ENCODE results near the gene IGFL3.
"Not testable (repeated sequence)": the region's sequence is repeated elsewhere in the genome, so short reads cannot be mapped to it uniquely, and the experiment has no call there.

Gene IGFL3

DNA sequence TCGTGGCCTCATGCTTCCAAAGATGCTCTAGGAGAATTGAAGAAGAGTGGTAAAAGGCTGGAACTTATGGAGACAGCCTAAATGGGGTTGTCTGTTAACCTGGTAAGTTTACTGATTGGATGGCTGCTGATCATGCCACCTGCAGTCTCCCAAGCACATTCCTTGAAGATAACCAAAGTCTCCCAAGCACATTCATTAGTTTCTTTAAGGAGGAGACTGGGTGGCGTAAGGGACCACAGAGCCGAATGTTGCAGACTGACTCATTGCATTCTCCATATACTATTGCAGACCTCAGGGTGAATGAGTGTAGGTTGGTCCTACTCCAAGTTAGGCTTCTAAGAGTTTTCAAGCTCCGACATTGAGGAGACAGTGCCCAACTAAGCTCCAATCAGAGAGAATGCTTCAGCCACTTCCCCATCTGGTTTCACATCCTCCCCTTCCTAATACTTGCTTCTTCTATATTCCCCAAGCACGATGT lies at the start of gene IGFL3:
IGFL3 (minus strand) TSS at position 51 of the 478 bp plus-strand sequence; CDS start at position 12, 39 bp downstream.
- no peak for DNase-seq

DNA sequence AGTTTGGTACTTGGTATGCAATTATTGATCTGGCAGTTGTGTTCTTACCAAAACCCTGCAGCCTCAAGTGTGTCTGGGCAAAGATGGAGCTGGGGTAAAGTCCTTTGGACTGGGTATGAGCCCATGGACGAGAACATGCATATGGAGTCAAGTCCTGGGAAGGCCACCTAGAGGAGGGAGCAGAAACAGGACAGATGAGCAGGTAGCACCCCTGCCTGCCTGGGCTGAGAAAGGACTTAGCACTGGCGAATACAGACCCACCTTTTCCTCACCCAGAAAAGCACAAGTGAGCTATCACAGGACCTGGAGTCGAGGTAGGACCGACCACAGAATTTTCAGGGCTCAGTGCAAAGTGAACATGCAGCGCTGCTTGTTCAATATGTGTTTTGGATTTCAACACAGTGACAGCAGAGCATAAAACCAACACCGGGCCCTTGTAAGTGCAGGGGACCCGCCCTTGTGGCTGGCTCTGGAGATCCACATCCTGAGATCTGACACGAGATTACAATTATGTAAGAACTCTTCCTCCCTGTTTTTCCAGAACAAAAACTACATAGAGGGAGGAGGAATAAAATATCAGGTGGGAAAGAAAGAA lies 49.5 kb upstream of the IGFL3 start:
- no peak for DNase-seq

- no peak for DNase-seq
Observed at GRCh38 chr19:46162731-46163130, 38.2 kb upstream of the IGFL3 start.

GRCh38 chr19:46161642-46162257 lies 37.3 kb upstream of the IGFL3 start:
- not testable (repeated sequence) for DNase-seq

DNA sequence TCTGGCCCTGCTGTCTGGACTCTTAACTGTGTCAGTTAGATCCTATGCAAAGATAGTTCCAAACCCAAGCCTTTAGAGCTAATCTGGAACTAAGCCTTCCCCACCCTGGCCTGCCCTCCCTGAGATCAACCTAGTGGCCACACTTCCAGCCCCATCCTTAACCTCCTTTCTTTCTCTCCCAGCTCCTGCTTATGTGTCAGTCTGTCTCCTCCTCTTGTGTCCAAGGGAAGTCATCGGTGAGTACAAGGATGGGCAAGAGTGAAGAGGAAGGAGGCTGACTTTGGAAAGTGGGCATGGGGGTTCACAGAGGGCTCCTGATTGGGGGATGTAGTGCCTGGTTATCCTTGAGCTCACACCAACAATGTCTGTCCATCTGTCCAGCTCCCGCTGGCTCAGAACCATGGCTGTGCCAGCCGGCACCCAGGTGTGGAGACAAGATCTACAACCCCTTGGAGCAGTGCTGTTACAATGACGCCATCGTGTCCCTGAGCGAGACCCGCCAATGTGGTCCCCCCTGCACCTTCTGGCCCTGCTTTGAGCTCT lies 35.8 kb upstream of the IGFL3 start:
- no peak for DNase-seq

GRCh38 chr19:46159418-46160232 lies 35.1 kb upstream of the IGFL3 start:
- DNase-seq, result no peak

DNA sequence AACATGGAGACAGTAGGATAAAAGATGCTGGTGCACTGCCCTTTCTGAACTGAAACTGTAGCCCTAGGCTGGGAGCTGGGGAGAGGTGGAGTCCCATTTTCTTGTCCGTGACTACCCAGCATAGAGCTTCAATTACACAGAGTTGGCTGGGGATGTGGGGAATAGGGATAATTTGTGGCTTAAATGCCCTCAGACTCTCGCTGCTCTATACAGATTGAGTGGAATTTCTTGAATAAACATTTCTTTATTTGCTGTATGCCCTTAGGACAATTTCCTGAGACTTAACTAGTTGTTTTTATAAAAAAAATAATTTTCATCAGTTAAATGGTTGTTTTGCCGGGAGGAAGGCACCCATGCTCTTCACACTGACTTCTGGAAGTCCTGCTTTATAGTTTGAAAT lies 30.7 kb upstream of the IGFL3 start:
- no peak for DNase-seq

DNA sequence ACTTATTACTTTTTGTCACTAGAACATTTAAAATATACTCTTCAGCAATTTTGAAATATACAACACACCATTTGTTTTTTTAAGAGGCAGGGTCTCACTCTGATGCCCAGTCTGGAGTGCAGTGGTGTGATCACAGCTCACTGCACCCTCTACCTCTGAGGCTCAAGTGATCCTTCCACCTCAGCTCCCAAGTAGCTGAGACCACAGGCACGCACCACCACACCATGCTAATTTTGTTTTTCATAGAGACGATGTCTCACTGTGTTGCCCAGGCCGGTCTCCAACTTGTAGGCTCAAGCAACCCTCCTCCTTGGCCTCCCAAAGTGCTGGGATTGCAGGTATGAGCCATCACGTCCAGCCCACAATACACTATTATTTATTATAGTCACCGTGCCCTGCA lies 26.1 kb upstream of the IGFL3 start:
- no peak for DNase-seq

DNA sequence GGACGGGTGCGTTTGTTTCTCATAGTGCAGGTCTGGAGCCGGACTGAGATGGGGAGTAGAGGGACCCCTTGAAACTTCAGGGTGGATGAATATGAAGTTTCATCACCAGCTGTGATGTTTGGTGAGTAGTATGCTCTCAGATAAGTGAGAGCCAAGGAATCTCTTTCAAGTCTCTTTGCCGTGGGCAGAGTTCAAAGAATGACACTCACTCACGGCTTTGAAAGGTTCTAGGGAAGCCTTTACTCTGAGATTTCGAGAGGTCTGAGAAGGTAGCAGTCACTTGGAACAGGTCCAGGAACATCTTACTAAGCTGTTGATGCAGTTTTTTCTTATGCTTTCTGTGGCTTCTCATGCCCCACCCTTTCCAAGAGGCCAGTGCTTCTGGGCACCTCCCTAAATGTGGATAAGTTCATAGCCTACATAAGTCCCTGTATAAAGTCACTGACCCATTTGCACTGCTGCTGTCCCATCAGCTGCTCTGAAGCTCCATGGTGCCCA lies 23.4 kb upstream of the IGFL3 start, which contains the start of gene IGFL2:
IGFL2 (plus strand) TSS at position 448 of the 498 bp plus-strand sequence; CDS start at position 489, 41 bp downstream.
- DNase-seq, result no peak

DNA sequence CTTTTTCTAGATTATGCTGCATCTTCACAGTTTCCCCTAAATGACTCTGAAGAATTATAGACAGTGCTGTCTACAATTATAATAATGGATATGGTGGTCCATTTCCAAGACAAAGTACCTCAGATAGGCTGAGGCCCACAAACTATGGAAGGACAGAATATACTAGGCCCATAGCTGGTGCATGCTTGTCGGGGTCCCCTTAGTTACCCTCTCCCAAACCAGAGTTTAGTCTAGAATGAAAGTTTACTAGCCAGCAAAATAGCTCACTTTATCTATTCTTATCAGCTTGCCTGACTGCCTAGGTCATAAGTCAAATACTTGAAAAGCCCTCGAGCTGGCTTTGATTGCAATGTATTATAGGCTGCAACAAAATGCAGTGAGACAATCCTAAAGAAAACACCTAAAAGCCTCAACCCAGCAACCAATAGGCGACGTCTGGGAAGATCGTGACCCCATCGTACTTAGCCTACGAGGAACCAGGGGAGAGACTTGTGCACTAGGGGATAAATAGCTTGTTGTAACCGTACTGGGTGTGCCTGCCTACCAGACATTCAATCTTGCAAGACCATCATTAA lies 22.8 kb upstream of the IGFL3 start:
- no peak for DNase-seq

GRCh38 chr19:46144756-46145155 lies 20.3 kb upstream of the IGFL3 start:
- DNase-seq, result no peak

- DNase-seq, result no peak
Observed at GRCh38 chr19:46142294-46142693, 17.8 kb upstream of the IGFL3 start.

DNA sequence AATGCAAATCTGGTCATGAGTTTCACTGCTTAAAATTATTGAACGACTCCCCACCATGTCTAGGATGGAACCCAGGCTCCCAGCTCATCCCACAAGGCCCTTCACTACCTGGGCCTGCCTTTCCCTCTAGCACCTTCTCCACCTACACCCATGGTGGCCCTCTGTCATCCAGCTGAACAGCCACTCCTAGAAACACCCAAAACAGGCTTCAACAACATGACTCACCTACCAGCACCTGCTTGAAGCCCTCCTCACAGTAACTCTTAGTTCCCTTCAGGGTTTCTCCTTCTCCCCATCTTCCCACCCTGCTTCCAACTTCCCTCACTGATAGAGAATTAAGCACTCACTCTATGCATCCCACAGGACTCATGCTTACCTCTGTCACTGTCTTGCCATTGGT lies 16.9 kb upstream of the IGFL3 start:
- DNase-seq, result no peak

DNA sequence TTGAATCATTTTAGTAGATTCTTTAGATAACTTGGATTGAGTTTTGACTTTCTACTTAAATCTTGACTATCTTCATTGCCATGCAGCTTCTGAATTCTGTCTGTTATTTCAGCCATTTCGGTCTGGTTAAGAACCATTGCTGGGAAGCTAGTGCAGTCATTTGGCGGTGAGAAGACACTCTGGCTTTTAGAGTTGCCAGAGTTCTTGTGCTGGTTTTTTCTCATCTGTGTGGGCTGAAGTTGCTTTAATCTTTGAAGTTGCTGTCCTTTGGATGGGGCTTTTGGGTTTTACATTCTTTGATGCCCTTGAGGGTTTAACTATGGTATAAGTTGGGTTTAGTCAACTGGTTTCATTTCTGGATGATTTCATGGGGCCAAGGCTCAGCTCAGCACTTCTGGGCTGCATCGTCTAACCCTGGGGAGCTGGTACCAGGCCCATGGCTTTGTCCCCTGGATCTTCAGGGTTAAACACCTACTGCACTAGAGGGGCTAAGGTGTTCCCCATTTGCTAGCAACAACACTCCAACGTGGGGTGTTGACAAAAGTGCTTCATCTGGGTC lies 13.5 kb upstream of the IGFL3 start:
- no peak for DNase-seq

GRCh38 chr19:46134527-46134926 lies 10.0 kb upstream of the IGFL3 start:
- DNase-seq, result no peak

DNA sequence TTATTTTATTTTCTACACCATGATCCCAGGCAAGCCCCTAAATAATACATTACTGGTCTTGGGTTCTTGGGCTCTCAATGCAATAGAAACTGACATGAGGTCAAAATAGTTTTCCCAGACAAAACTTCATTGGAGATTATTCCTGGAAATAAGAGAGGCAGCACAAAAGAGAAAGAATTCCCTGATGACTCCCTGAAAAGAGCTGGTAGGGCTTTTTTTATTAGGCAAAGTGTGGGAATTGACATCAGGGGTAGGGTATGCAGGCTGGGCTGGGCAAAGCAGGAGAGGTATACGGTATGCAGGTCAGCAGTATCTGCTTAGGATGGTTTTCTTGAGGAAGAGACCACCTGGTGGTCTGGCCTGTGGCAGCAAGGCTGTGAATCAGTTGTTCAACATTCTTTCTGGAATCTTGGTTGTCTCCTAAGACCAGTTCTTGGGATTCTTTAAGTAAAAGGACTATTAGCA lies 9.3 kb upstream of the IGFL3 start:
- no peak for DNase-seq

DNA sequence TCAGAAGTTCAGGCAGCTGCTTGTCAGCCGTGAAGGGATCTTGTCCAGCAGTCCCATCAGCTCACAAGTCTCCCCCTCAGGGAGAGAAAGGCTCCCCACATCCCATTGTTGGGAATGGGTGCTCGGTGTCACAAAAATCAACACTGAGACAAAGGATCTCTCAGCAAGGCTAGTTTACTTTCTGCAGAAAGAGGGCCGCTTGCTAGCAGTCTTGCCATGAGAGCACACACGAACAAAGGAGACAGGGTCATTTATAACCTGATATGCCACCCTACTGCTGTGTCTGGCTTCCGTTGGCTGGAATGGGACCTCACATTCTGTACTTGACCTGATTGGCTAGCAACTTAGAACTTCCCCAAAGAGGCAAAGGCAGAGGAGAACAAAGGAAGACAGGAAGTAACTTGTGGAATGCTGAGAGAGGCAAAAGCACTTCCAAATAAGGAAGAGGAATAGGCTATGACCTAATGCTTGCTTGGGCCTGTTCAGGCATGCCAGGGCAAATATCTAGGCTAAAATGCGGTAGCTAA lies 8.7 kb upstream of the IGFL3 start:
- peak; percentile 98 for DNase-seq

GRCh38 chr19:46132508-46133100 lies 8.1 kb upstream of the IGFL3 start:
- DNase-seq, result no peak

GRCh38 chr19:46131485-46132143 lies 7.1 kb upstream of the IGFL3 start:
- no peak for DNase-seq

- no peak for DNase-seq
Observed at GRCh38 chr19:46126086-46126580, 1.6 kb upstream of the IGFL3 start.

GRCh38 chr19:46125447-46125846 lies 959 bp upstream of the IGFL3 start:
- DNase-seq, result no peak

Measured in kidney glomerular epithelial cell (primary cell).